B cell (primary cell): Measurements from ENCODE around the gene MED27. TPM values are rescaled to one million over a fixed set of nuclear protein-coding genes. Genes with fewer than 3 reads are reported as not detected.

Source experiments
- ATAC-seq: fragments of 200-7000 bp; cut with Tn5 transposase; one replicate; pipeline ENCODE4 v1.10.0; 2021; ENCODE audit warnings: low read depth, mild to moderate bottlenecking, moderate number of reproducible peaks, moderate library complexity
- CTCF ChIA-PET: fragments of 350-600 bp; sonication (Branson Sonifier 250); formaldehyde crosslinking; loops from one replicate; lab custom pipeline; 2021; ENCODE audit warnings: antibody characterized with exemption, inconsistent platforms; lab: Charles Lee
- POLR2A ChIA-PET: fragments of 350-600 bp; sonication (Branson Sonifier 250); formaldehyde crosslinking; loops from one replicate; lab custom pipeline; 2021; ENCODE audit warnings: antibody characterized with exemption; lab: Charles Lee
- DNase-seq: peaks from one replicate; pipeline ENCODE4 v3.0.0; 2013
- H2AFZ ChIP-seq: 2 replicates; pipeline ENCODE4 v1.6.1; 2012; ENCODE audit warnings: mild to moderate bottlenecking, low read depth, low read length; ENCODE audit not compliant: insufficient read depth, poor library complexity, severe bottlenecking
- H3K27ac ChIP-seq, 2 donors: 1 replicate in 1 of 2; 2 replicates in 1 of 2; pipeline ENCODE4 v1.5.1; 2012 to 2013; ENCODE audit warnings: low read length in 2 of 2, mild to moderate bottlenecking in 2 of 2, moderate library complexity in 1 of 2
- H3K27me3 ChIP-seq, 4 experiments: fragments of 200-600 bp in 1 of 4; sonication (generic) in 1 of 4; replicated peaks in 1 of 4; 1 replicate in 2 of 4; 2 replicates in 2 of 4; pipeline versions ENCODE4 v1.6.1 to v1.7.0; 2013 to 2016; ENCODE audit warnings: low read length in 3 of 4, mild to moderate bottlenecking in 2 of 4, mixed read lengths in 1 of 4, moderate library complexity in 1 of 4; ENCODE audit not compliant: insufficient read depth in 4 of 4, control insufficient read depth in 3 of 4; ENCODE audit errors: control extremely low read depth in 1 of 4
- H3K36me3 ChIP-seq, 2 experiments: replicated peaks in 1 of 2; 1 replicate in 1 of 2; 2 replicates in 1 of 2; pipeline versions ENCODE4 v1.6.1 to v1.7.1; 2013; ENCODE audit warnings: low read length in 1 of 2; ENCODE audit not compliant: insufficient read depth in 2 of 2, control insufficient read depth in 1 of 2; ENCODE audit errors: control extremely low read depth in 1 of 2, extremely low read depth in 1 of 2
- H3K4me1 ChIP-seq, 2 donors: fragments of 200-600 bp in 1 of 2; sonication (generic) in 1 of 2; 1 replicate in 1 of 2; 2 replicates in 1 of 2; pipeline versions ENCODE4 v1.5.1 to v1.6.1; 2013 to 2017; ENCODE audit warnings: low read length in 2 of 2; ENCODE audit not compliant: control insufficient read depth in 2 of 2, insufficient read depth in 2 of 2
- H3K4me2 ChIP-seq: replicated peaks from 2 replicates; pipeline ENCODE3; 2012; ENCODE audit warnings: mild to moderate bottlenecking, low read depth, low read length; ENCODE audit not compliant: poor library complexity, severe bottlenecking
- H3K4me3 ChIP-seq, 5 experiments: fragments of 200-600 bp in 1 of 5; sonication (generic) in 1 of 5; 1 replicate in 3 of 5; 2 replicates in 2 of 5; pipeline versions ENCODE4 v1.5.1 to v1.7.0; 2011 to 2016; ENCODE audit warnings: low read length in 4 of 5, mild to moderate bottlenecking in 4 of 5, low read depth in 2 of 5, control low read depth in 1 of 5, moderate library complexity in 1 of 5; ENCODE audit not compliant: insufficient read depth in 1 of 5; ENCODE audit errors: control extremely low read depth in 1 of 5, extremely low read depth in 1 of 5
- H3K79me2 ChIP-seq: fragments of 200-600 bp; sonication (generic); one replicate; pipeline ENCODE4 v1.6.0; 2016; ENCODE audit warnings: low read length; ENCODE audit not compliant: control insufficient read depth, insufficient read depth
- H3K9ac ChIP-seq: fragments of 200-600 bp; sonication (generic); 2 replicates; pipeline ENCODE4 v1.6.1; 2017; ENCODE audit warnings: mild to moderate bottlenecking, low read length, moderate library complexity
- H3K9me3 ChIP-seq, 3 donors: one replicate each; pipeline versions ENCODE4 v1.6.1 to v1.7.1; 2013; ENCODE audit warnings: low read length in 2 of 3; ENCODE audit not compliant: control insufficient read depth in 2 of 3, insufficient read depth in 1 of 3; ENCODE audit errors: control extremely low read depth in 1 of 3
- H4K20me1 ChIP-seq: 2 replicates; pipeline ENCODE4 v1.6.0; 2012; ENCODE audit warnings: mild to moderate bottlenecking, low read length; ENCODE audit not compliant: insufficient read depth, control insufficient read depth, poor library complexity, severe bottlenecking
- H3K27ac Mint-ChIP-seq: one replicate; pipeline ENCODE4 v1.8.0; 2021; ENCODE audit warnings: mixed read lengths
- H3K27me3 Mint-ChIP-seq: one replicate; pipeline ENCODE4 v1.8.0; 2021; ENCODE audit warnings: mixed read lengths
- H3K4me1 Mint-ChIP-seq: one replicate; pipeline ENCODE4 v1.8.0; 2021; ENCODE audit warnings: mixed read lengths
- H3K4me3 Mint-ChIP-seq: one replicate; pipeline ENCODE4 v1.8.0; 2021; ENCODE audit warnings: mixed read lengths
- H3K9me3 Mint-ChIP-seq: one replicate; pipeline ENCODE4 v1.8.0; 2022; ENCODE audit warnings: mixed read lengths; ENCODE audit not compliant: insufficient read depth
- CTCF ChIP-seq: fragments of 200-600 bp; IDR thresholded peaks from one replicate; pipeline ENCODE4 v1.8.0; 2022; ENCODE audit warnings: antibody characterized with exemption, mild to moderate bottlenecking
- EZH2 ChIP-seq: IDR thresholded peaks from 2 replicates; pipeline ENCODE4 v1.6.1; 2012; ENCODE audit warnings: borderline replicate concordance, low read depth, mild to moderate bottlenecking, moderate library complexity, low read length; ENCODE audit not compliant: insufficient read depth, poor library complexity, severe bottlenecking
- WGBS: methylation state at CpG from one replicate; pipeline ENCODE4 v1.1.5; 2013; ENCODE audit warnings: missing lambda C conversion rate; ENCODE audit not compliant: insufficient coverage; 5-methylcytosine and 5-hydroxymethylcytosine counted together
- intact Hi-C: fragments of 100-400 bp; cut with micrococcal nuclease; formaldehyde crosslinking; loops from one replicate; pipeline ENCODE4 v1.10.0; 2022
- polyA plus RNA-seq: library from polyadenylated mRNA; depleted of rRNA; stranded (reverse); fragments of >200 nt; gene quantifications from 2 replicates; pipeline ENCODE4 v1.2.3, GENCODE V29; 2012
- total RNA-seq, 2 donors: library from RNA; stranded (reverse); fragments of 120-200 nt in 1 of 2; gene quantifications; 1 replicate in 1 of 2; 2 replicates in 1 of 2; pipeline versions ENCODE4 v1.2.3 to v1.2.4, GENCODE V29; 2013 to 2022

Gene MED27
- total and polyA plus RNA-seq, 2 donors (not counting 1 experiment from before 2014, with no cell fraction given) = 17.4 to 17.7 TPM

DNA sequence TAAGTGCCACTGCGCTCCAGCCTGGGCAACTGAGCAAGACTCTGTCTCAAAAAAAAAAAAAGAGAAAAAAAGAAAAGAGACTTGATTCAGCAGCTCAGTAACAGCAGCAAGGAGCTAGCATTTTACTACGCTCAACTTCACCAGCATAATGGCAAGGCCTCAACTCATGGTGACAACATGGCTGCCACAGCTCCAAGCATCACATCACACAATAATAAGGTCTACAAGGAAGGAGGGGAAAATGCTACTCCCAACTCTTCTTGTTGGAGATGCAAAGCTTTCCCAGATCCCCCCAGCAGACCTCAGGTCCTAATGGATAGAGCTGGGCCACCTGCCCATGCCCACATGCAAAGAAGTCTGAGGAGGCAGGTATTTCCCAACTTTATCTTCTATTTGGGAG lies 253.6 kb downstream of the MED27 start:
- Mint-ChIP-seq H3K9me3 (no peaks in the 10 kb centered on the region), H3K27ac (no peak overlapping the region), H3K27me3 (peaks cover 22% of the 10 kb centered on the region), H3K4me1 (no peaks in the 10 kb centered on the region), H3K4me3 (no peak overlapping the region)
- no peaks in the 10 kb centered on the region for H3K36me3 ChIP-seq
- H3K4me1 ChIP-seq = no peaks in the 10 kb centered on the region
- no peak overlapping the region for H2AFZ ChIP-seq
- TF ChIP-seq EZH2 = no peak
- TF ChIP-seq CTCF = no peak
- ChIA-PET CTCF (no interaction called here), POLR2A (interaction anchor here (0.6 kb wide), 1 partner anchor 57 kb away, joined by 4 read pairs; no protein-coding TSS in a partner anchor)
- no peak overlapping the region for H3K27ac ChIP-seq
- peaks cover 0 to 8% (median 1%) of the 10 kb centered on the region in 4 experiments for H3K27me3 ChIP-seq
- no CpG with 5 or more reads among the region's 2 CpGs for WGBS
- H3K9ac ChIP-seq = no peak overlapping the region
- H3K4me3 ChIP-seq = no peak overlapping the region
- H3K79me2 ChIP-seq = no peaks in the 10 kb centered on the region
- intact Hi-C loops = no loop called here
- H3K4me2 ChIP-seq = no peak overlapping the region
- ATAC-seq (no peak), DNase-seq (no peak)
- no peaks in the 10 kb centered on the region for H4K20me1 ChIP-seq
- peaks cover 0 to 7% (median 0%) of the 10 kb centered on the region in 3 donors for H3K9me3 ChIP-seq

GRCh38 chr9:131824953-131825495 lies 254.6 kb downstream of the MED27 start:
- no peaks in the 10 kb centered on the region for H3K4me1 Mint-ChIP-seq
- H3K79me2 ChIP-seq = no peaks in the 10 kb centered on the region
- no peak overlapping the region for H3K9ac ChIP-seq
- no peaks in the 10 kb centered on the region for H3K9me3 Mint-ChIP-seq
- no peak overlapping the region for H3K27ac ChIP-seq
- H3K27ac Mint-ChIP-seq = no peak overlapping the region
- H3K9me3 ChIP-seq = peaks cover 0 to 7% (median 0%) of the 10 kb centered on the region in 3 donors
- intact Hi-C loops = no loop called here
- no peaks in the 10 kb centered on the region for H3K4me1 ChIP-seq
- H2AFZ ChIP-seq = no peak overlapping the region
- ChIA-PET CTCF (interaction anchor here (0.6 kb wide), 1 partner anchor 386 kb away, joined by 3 read pairs; no protein-coding TSS in a partner anchor), POLR2A (no interaction called here)
- H3K4me3 Mint-ChIP-seq = no peak overlapping the region
- peaks cover 22% of the 10 kb centered on the region for H3K27me3 Mint-ChIP-seq
- no peak overlapping the region for H3K4me2 ChIP-seq
- H3K4me3 ChIP-seq = no peak overlapping the region
- no peaks in the 10 kb centered on the region for H4K20me1 ChIP-seq
- 96% methylated on average over 9 of the region's 15 CpGs for WGBS
- no peak for TF ChIP-seq CTCF
- no peak for TF ChIP-seq EZH2
- DNase-seq (no peak), ATAC-seq (no peak)
- no peaks in the 10 kb centered on the region for H3K36me3 ChIP-seq
- H3K27me3 ChIP-seq = peaks cover 0 to 11% (median 1%) of the 10 kb centered on the region in 4 experiments
